Daoy (cell line): ENCODE data around the gene ESAM. TPM values are rescaled to one million over a fixed set of nuclear protein-coding genes. Genes with fewer than 3 reads are reported as not detected.

Experiments used
- DNase-seq: peaks from one replicate; pipeline ENCODE4 v3.0.0-alpha.2; 2015; ENCODE audit warnings: low read depth
- total RNA-seq: library from RNA; depleted of rRNA; stranded (reverse); fragments of >200 nt; shearing (Covaris generic); gene quantifications from 2 replicates; pipeline ENCODE4 v1.2.3, GENCODE V29; 2014

The ESAM gene
- total RNA-seq, 1 experiment from 2014 or later: 0.34 TPM

- no peak for DNase-seq
Observed at GRCh38 chr11:124776865-124777645, 15.0 kb upstream of the ESAM start.

DNA sequence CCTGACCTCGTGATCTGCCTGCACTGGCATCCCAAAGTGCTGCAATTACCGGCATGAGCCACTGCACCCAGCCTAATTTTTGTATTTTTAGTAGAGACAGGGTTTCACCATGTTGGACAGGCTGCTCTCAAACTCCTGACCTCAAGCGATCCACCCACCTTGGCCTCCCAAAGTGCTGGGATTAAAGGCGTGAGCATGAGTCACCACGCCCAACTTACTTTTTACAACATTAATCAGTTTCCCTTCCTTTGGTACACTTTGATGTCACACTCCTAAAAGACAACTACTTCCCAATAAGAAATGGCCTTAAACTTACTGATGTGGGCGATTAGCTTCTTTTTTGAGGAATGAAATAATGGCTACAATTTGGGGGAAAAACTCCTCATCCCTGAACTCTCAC is 8.9 kb upstream of the ESAM start:
- DNase-seq: peak; percentile 52

GRCh38 chr11:124769806-124770774 is 8.0 kb upstream of the ESAM start:
- peak; percentile 87 for DNase-seq

DNA sequence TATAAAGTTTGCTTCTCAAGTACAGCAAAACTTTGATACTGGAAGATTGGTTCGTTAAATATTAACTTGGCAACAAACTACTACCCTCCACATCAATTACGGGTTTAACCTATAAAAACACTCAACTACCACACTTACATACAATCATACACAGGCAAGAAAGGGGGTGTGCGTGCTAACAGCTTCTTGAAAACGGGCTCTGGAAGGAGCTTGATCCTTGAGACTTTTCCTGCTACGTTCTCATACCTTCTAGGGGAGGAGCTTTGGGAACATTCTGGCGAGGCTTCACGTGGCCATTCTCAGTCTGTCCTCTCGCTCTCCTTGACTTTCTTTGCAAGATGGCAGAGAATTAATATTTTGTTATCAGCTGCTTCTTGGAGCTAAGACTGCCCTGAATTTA is 6.8 kb upstream of the ESAM start:
- no peak for DNase-seq

- DNase-seq: no peak
Observed at GRCh38 chr11:124766156-124766555, 4.1 kb upstream of the ESAM start.

GRCh38 chr11:124763156-124763947 is 1.3 kb upstream of the ESAM start:
- peak; percentile 86 for DNase-seq

GRCh38 chr11:124762624-124763155 is 600 bp upstream of the ESAM start:
- DNase-seq: peak; percentile 45

DNA sequence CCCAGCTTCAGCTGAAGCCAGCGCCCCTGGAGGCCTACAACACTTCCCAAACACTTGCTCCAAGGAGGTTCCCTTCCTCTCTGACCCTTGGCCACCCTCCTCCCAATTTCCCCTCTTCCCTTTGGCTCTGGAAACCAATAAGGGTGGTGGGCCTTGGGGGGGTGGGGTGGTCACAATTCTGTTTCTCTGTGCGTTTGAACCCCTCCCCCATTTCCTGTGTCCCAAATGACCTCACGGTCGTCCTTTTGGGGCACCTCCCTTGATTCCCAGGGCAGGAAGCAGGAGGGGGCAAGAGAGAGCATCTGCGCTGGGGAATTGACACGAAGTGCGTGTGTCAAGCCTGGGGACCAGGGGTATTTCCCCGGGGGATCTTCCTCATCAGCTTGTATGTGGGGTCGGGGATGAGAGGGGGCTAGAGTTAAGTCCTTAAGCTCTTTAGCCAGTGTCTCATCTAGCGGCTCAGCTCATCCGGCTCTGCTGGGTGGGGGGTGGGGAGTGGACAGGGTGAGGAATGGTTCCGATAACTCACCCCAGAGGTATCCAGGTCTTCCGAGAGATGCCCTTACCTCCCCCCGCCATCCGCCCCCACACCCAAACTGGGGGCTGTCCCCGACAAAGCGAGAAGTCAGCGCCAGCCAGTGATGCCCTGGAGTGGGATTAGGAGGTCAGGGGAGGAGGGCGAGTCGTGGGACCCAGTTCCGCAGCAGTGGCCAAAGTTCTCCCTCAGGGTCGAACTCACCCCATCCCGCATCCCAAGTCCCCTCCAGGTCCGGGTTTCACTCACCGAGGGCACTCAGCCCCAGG is 587 bp downstream of the ESAM start:
- no peak for DNase-seq

- no peak for DNase-seq
Observed at GRCh38 chr11:124760806-124761205, 1.3 kb downstream of the ESAM start.

- DNase-seq: no peak
Observed at GRCh38 chr11:124760205-124760652, 1.9 kb downstream of the ESAM start.

GRCh38 chr11:124759266-124760204 is 2.6 kb downstream of the ESAM start:
- DNase-seq: no peak

DNA sequence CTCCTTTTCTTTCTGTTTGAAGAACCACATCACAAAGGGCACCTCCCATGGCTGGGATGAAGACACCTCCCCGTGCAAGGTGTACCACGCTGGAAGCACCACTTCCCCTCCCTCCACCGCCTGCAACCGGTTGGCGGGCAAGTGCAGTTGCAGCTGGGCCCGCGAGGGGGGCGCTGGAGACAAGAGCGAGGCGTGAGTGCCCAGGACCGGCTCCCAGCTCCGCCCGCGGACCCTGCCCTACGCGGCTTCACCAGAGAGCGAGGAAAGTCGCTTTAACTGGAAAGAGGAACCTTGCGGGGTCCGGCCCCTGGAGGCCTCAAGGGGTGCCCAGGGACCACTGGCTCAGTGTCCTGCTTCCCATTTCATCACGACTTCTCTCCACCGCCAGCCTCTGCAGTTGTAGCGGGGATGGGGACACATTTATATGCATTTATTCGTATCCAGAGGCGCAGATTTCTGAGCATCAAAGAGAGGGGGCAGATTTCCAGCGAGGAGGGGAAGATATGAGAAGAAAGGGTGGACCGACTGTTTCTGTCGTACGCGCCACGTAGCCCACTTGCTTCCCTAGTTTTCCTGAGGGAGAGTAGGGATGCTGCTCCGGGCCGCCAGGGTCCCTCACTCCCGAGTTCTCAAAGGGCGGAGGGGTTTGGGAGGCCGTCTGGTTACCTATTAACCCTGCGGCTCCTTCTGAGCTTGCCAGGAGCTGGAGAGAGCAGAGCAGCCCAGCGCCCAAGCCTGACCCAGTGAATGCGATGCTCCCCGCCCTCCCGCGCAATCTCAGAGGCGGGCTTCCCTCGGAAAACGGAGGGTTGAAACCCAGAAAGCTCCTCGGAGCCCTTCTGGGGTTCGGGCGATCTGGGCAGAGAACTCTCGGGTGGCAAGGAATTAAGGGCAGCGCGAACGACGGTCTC is 3.5 kb downstream of the ESAM start:
- DNase-seq: peak; percentile 82

DNA sequence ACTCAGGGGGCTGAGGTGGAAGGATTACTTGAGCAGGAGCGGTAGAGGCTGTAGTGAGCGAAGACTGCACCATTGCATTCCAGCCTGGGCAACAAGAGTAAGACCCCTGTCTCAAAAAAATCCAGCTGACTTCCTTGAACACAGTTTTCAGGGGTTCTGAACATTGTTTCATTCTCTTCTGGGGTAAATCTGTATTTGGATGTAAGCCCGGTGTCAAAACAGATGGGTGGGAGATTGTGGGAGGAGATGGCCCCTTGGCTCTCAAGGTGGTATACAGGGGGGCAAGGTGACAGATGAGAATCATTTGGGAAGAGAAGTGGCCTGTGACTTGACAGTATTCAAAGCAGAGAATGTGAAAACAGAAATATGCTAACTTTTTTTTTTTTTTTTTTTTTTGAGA is 4.8 kb downstream of the ESAM start:
- no peak for DNase-seq

DNA sequence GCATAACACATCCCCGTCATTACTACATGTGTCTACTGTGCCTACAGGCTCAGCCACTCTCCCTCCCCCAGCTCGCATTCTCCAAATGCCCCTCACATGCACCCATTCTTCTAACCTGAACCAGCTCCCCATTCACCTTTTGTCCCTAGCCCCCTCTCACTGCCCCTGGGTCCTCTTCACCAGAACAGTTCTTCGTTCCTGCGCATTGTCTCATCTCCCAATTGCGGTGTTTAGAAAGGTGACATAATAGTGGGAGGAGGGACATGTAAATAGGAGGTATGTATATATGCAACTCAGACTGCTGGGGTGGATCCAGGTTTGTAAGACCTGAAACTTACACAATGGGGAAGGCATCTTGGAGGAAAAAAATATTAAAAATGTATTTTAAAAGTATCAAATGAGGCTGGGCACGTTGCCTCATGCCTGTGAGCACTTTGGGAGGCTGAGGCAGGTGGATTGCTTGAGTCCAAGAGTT is 5.3 kb downstream of the ESAM start:
- no peak for DNase-seq

GRCh38 chr11:124756033-124756752 is 5.9 kb downstream of the ESAM start:
- no peak for DNase-seq

DNA sequence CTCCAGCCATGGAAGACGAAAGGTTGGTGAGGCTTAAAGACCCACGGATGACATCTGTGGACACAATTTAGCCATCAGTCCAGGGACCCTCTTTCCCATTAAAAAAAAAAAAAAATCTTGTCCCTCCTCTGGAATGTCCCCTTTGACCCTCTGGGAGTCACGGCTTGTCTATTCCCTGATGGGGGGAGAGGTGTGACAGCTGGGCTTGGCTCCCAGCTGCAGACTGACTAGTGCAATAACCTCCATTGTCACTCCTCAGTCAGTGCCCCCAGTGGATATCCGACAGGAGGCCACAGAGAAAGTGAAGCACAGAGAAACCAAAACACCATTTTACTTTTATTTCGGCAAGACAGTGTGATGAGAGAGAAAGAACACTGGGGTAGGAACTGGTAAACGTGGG is 7.4 kb downstream of the ESAM start:
- DNase-seq: no peak

GRCh38 chr11:124754309-124754708 is 7.8 kb downstream of the ESAM start:
- no peak for DNase-seq

DNA sequence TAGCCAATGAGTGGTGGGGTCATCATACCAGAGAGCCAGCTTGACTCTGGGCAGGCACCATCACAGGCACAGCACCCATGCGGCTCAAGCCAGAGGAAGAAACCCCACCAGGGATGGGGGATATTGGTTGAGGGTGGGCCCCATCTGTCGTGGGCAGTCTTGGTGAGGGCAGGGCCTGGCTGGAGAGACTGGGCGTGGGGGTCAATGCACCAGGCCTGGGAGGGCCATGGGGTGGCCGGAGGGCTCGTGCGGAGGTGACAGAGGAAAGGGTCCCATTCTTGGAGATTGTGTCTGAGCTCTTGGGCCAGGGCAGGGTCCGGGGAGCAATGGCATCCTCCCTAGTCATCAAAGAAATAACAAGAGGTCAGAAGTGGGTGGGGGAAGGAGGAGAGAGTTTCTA is 8.5 kb downstream of the ESAM start:
- DNase-seq: no peak
